ENCODE measurements around the gene CCR8.

Gene CCR8

DNA sequence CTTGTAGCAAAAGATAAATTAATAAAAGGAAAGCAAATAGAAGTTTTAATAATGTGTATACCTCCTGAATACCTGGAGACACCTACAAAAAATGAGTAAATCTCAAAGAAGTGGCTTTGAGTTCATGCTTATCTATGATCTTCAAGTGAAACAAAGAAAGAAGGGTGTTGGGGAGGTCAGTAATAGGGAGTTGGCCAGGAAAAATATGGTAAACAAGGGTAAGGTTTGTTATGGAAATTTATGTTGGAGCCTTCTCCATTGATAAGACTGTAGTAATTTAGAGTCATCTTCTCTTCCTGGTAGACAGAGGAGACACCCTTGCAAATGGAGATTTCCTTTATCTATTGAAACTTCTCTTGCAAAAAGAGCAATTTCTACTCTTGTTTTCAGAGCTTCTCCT is 6.6 kb upstream of the CCR8 start:
- Histone ChIP-seq H3K36me3 (ENCODE audit: control insufficient read depth in 2 of 2, insufficient read depth in 1 of 2, low read length in 2 of 2) (no peaks in the 10 kb centered on the region), H3K4me3 (ENCODE audit: low read depth, low read length) (no peak overlapping the region), H3K4me1 (ENCODE audit: control insufficient read depth, insufficient read depth, low read length) (no peaks in the 10 kb centered on the region), H3K9me3 (ENCODE audit: control insufficient read depth, insufficient read depth, low read depth, low read length) (no peaks in the 10 kb centered on the region), H3K27ac (ENCODE audit: extremely low read depth, low read depth, low read length) (no peak overlapping the region)
- CTCF ChIA-PET, result no interaction called here
- TF ChIP-seq, protein P1, sequence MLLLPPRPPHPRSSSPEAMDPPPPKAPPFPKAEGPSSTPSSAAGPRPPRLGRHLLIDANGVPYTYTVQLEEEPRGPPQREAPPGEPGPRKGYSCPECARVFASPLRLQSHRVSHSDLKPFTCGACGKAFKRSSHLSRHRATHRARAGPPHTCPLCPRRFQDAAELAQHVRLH (tag by site-specific recombination; IDR thresholded peaks at IDR 0.05), result no peak
- TF ChIP-seq ZNF324 (tag by site-specific recombination; IDR thresholded peaks at IDR 0.05), result no peak
- no peak for TF ChIP-seq ZNF624 (tag by site-specific recombination; IDR thresholded peaks at IDR 0.05)
- TF ChIP-seq, protein P2, sequence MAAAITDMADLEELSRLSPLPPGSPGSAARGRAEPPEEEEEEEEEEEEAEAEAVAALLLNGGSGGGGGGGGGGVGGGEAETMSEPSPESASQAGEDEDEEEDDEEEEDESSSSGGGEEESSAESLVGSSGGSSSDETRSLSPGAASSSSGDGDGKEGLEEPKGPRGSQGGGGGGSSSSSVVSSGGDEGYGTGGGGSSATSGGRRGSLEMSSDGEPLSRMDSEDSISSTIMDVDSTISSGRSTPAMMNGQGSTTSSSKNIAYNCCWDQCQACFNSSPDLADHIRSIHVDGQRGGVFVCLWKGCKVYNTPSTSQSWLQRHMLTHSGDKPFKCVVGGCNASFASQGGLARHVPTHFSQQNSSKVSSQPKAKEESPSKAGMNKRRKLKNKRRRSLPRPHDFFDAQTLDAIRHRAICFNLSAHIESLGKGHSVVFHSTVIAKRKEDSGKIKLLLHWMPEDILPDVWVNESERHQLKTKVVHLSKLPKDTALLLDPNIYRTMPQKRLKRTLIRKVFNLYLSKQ (tag by site-specific recombination; IDR thresholded peaks at IDR 0.05; ENCODE audit: borderline replicate concordance), result no peak
- no peak for TF ChIP-seq ZNF585B (tag by site-specific recombination; IDR thresholded peaks at IDR 0.05)
- TF ChIP-seq SETDB1 (IDR thresholded peaks at IDR 0.05; ENCODE audit: insufficient read length, low read length), result no peak
- TF ChIP-seq, protein P3, sequence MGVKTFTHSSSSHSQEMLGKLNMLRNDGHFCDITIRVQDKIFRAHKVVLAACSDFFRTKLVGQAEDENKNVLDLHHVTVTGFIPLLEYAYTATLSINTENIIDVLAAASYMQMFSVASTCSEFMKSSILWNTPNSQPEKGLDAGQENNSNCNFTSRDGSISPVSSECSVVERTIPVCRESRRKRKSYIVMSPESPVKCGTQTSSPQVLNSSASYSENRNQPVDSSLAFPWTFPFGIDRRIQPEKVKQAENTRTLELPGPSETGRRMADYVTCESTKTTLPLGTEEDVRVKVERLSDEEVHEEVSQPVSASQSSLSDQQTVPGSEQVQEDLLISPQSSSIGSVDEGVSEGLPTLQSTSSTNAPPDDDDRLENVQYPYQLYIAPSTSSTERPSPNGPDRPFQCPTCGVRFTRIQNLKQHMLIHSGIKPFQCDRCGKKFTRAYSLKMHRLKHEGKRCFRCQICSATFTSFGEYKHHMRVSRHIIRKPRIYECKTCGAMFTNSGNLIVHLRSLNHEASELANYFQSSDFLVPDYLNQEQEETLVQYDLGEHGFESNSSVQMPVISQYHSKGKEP (tag by site-specific recombination; IDR thresholded peaks at IDR 0.05), result no peak
- no peak for TF ChIP-seq ZNF837 (tag by site-specific recombination; IDR thresholded peaks at IDR 0.05)
- no peak for TF ChIP-seq ZNF394 (tag by site-specific recombination; IDR thresholded peaks at IDR 0.05; ENCODE audit: borderline replicate concordance)
- TF ChIP-seq, protein P4, sequence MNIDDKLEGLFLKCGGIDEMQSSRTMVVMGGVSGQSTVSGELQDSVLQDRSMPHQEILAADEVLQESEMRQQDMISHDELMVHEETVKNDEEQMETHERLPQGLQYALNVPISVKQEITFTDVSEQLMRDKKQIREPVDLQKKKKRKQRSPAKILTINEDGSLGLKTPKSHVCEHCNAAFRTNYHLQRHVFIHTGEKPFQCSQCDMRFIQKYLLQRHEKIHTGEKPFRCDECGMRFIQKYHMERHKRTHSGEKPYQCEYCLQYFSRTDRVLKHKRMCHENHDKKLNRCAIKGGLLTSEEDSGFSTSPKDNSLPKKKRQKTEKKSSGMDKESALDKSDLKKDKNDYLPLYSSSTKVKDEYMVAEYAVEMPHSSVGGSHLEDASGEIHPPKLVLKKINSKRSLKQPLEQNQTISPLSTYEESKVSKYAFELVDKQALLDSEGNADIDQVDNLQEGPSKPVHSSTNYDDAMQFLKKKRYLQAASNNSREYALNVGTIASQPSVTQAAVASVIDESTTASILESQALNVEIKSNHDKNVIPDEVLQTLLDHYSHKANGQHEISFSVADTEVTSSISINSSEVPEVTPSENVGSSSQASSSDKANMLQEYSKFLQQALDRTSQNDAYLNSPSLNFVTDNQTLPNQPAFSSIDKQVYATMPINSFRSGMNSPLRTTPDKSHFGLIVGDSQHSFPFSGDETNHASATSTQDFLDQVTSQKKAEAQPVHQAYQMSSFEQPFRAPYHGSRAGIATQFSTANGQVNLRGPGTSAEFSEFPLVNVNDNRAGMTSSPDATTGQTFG (tag by site-specific recombination; IDR thresholded peaks at IDR 0.05; ENCODE audit: borderline replicate concordance), result no peak
- POLR2A ChIA-PET, result no interaction called here

DNA sequence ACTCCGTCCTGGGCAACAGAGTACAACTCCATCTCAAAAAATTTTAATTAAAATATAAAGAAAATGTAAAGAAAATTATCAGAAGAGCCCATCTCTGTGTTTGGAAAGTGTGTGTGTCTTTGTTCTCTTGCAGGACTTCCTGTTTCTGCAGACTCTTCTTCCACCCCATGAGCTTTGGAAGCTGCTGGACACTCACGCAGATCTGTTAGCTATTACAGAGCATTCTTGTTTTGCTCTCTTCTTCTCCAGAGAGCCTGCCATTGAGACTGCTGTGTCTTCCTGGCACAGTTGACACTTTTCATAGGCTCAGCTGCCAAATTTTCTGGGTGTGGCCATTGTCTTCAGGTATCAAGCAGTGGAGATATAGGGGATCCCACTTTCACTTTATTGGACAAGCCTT is 6.0 kb upstream of the CCR8 start:
- no peaks in the 10 kb centered on the region for H3K9me3 ChIP-seq (ENCODE audit: control insufficient read depth, insufficient read depth, low read depth, low read length)
- no peak overlapping the region for H3K4me3 ChIP-seq (ENCODE audit: low read depth, low read length)
- H3K4me1 ChIP-seq (ENCODE audit: control insufficient read depth, insufficient read depth, low read length), result no peaks in the 10 kb centered on the region
- no peaks in the 10 kb centered on the region for H3K36me3 ChIP-seq (ENCODE audit: control insufficient read depth in 2 of 2, insufficient read depth in 1 of 2, low read length in 2 of 2)
- ChIA-PET CTCF (no interaction called here), POLR2A (no interaction called here)
- no peak overlapping the region for H3K27ac ChIP-seq (ENCODE audit: extremely low read depth, low read depth, low read length)
- no peak for TF ChIP-seq ZNF510 (tag by site-specific recombination; IDR thresholded peaks at IDR 0.05; ENCODE audit: insufficient replicate concordance)
- no peak for TF ChIP-seq KLF16 (tag by site-specific recombination; IDR thresholded peaks at IDR 0.05)
- TF ChIP-seq ZNF416 (tag by site-specific recombination; IDR thresholded peaks at IDR 0.05), result no peak
- TF ChIP-seq ZBTB21 (tag by site-specific recombination; IDR thresholded peaks at IDR 0.05), result no peak
- no peak for TF ChIP-seq MEIS1 (CRISPR knock-in tag; IDR thresholded peaks at IDR 0.05; ENCODE audit: borderline replicate concordance)
- TF ChIP-seq ZNF354C (tag by site-specific recombination; IDR thresholded peaks at IDR 0.05; ENCODE audit: borderline replicate concordance, low read depth), result no peak
- no peak for TF ChIP-seq ZNF785 (tag by site-specific recombination; IDR thresholded peaks at IDR 0.05)
- no peak for TF ChIP-seq ZNF473 (tag by site-specific recombination; IDR thresholded peaks at IDR 0.05)
- TF ChIP-seq KLF9 (tag by site-specific recombination; IDR thresholded peaks at IDR 0.05; ENCODE audit: low read depth), result no peak
- TF ChIP-seq BCL11B (tag by site-specific recombination; IDR thresholded peaks at IDR 0.05; ENCODE audit: low read depth), result no peak
- TF ChIP-seq, protein P5, sequence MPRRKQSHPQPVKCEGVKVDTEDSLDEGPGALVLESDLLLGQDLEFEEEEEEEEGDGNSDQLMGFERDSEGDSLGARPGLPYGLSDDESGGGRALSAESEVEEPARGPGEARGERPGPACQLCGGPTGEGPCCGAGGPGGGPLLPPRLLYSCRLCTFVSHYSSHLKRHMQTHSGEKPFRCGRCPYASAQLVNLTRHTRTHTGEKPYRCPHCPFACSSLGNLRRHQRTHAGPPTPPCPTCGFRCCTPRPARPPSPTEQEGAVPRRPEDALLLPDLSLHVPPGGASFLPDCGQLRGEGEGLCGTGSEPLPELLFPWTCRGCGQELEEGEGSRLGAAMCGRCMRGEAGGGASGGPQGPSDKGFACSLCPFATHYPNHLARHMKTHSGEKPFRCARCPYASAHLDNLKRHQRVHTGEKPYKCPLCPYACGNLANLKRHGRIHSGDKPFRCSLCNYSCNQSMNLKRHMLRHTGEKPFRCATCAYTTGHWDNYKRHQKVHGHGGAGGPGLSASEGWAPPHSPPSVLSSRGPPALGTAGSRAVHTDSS (tag by site-specific recombination; IDR thresholded peaks at IDR 0.05), result no peak
- TF ChIP-seq ZNF623 (tag by site-specific recombination; IDR thresholded peaks at IDR 0.05), result no peak
- TF ChIP-seq, protein P6, sequence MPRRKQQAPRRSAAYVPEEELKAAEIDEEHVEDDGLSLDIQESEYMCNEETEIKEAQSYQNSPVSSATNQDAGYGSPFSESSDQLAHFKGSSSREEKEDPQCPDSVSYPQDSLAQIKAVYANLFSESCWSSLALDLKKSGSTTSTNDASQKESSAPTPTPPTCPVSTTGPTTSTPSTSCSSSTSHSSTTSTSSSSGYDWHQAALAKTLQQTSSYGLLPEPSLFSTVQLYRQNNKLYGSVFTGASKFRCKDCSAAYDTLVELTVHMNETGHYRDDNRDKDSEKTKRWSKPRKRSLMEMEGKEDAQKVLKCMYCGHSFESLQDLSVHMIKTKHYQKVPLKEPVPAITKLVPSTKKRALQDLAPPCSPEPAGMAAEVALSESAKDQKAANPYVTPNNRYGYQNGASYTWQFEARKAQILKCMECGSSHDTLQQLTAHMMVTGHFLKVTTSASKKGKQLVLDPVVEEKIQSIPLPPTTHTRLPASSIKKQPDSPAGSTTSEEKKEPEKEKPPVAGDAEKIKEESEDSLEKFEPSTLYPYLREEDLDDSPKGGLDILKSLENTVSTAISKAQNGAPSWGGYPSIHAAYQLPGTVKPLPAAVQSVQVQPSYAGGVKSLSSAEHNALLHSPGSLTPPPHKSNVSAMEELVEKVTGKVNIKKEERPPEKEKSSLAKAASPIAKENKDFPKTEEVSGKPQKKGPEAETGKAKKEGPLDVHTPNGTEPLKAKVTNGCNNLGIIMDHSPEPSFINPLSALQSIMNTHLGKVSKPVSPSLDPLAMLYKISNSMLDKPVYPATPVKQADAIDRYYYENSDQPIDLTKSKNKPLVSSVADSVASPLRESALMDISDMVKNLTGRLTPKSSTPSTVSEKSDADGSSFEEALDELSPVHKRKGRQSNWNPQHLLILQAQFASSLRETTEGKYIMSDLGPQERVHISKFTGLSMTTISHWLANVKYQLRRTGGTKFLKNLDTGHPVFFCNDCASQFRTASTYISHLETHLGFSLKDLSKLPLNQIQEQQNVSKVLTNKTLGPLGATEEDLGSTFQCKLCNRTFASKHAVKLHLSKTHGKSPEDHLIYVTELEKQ (tag by site-specific recombination; IDR thresholded peaks at IDR 0.05; ENCODE audit: borderline replicate concordance), result no peak
- TF ChIP-seq ZNF548 (tag by site-specific recombination; IDR thresholded peaks at IDR 0.05), result no peak
- no peak for TF ChIP-seq TCF7L2 (IDR thresholded peaks at IDR 0.05; ENCODE audit: borderline replicate concordance, low read depth, low read length)
- no peak for TF ChIP-seq ZNF549 (tag by site-specific recombination; IDR thresholded peaks at IDR 0.05)

All from HEK293 (cell line).